ENCODE results near the gene CRELD1. TPM values are rescaled to one million over a fixed set of nuclear protein-coding genes. Genes with fewer than 3 reads are reported as not detected.

CRELD1 gene
- total and polyA plus RNA-seq, 2 of the 13 experiments (the other 11 are each of a cell fraction or from before 2014, with no cell fraction given) = 27.1 to 61.9 TPM

- TF ChIP-seq HDAC1 (CRISPR knock-in tag; IDR thresholded peaks at IDR 0.05) = 0 out of 2 replicates have a peak, but pooled peaks have one; percentile 6
- TF ChIP-seq ZNF460 (CRISPR knock-in tag; IDR thresholded peaks at IDR 0.05; ENCODE audit: borderline replicate concordance) = peak; percentile 97
- TF ChIP-seq ZMYM3 (CRISPR knock-in tag; IDR thresholded peaks at IDR 0.05) = peak; percentile 68; the same call in 1 of the 2 replicates
- TF ChIP-seq RBM39 (IDR thresholded peaks at IDR 0.05; ENCODE audit: low read depth, low read length, poor library complexity, severe bottlenecking) = no peak
- TF ChIP-seq, protein P1, sequence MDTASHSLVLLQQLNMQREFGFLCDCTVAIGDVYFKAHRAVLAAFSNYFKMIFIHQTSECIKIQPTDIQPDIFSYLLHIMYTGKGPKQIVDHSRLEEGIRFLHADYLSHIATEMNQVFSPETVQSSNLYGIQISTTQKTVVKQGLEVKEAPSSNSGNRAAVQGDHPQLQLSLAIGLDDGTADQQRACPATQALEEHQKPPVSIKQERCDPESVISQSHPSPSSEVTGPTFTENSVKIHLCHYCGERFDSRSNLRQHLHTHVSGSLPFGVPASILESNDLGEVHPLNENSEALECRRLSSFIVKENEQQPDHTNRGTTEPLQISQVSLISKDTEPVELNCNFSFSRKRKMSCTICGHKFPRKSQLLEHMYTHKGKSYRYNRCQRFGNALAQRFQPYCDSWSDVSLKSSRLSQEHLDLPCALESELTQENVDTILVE (CRISPR knock-in tag; IDR thresholded peaks at IDR 0.05) = no peak
- peak; percentile 86 for TF ChIP-seq ZNF121 (CRISPR knock-in tag; IDR thresholded peaks at IDR 0.05)
- TF ChIP-seq FOXC1 (CRISPR knock-in tag; IDR thresholded peaks at IDR 0.05; ENCODE audit: borderline replicate concordance) = no peak
- TF ChIP-seq ZNF432 (CRISPR knock-in tag; IDR thresholded peaks at IDR 0.05; ENCODE audit: borderline replicate concordance) = no peak
- TF ChIP-seq FIP1L1 (IDR thresholded peaks at IDR 0.05; ENCODE audit: borderline replicate concordance, insufficient read depth, low read depth, low read length) = no peak
- TF ChIP-seq KMT2B (CRISPR knock-in tag; IDR thresholded peaks at IDR 0.05) = no peak
- no peak for TF ChIP-seq CBX5 (CRISPR knock-in tag; IDR thresholded peaks at IDR 0.05; ENCODE audit: borderline replicate concordance)
- no peak for TF ChIP-seq NFKB2 (CRISPR knock-in tag; IDR thresholded peaks at IDR 0.05; ENCODE audit: borderline replicate concordance)
- TF ChIP-seq KLF12 (CRISPR knock-in tag; IDR thresholded peaks at IDR 0.05; ENCODE audit: borderline replicate concordance) = no peak
- 0 out of 2 replicates have a peak, but pooled peaks have one; percentile 20 for TF ChIP-seq TBX3 (IDR thresholded peaks at IDR 0.05; ENCODE audit: borderline replicate concordance)
- TF ChIP-seq ARID5B (CRISPR knock-in tag; IDR thresholded peaks at IDR 0.05) = peak; percentile 58; the same call in 1 of the 2 replicates
- TF ChIP-seq DNMT3B (CRISPR knock-in tag; conservative IDR thresholded peaks at IDR 0.05) = no peak
- no peak for TF ChIP-seq HOXD1 (CRISPR knock-in tag; IDR thresholded peaks at IDR 0.05)
- TF ChIP-seq HNF4A (CRISPR knock-in tag; IDR thresholded peaks at IDR 0.05) = peak; percentile 57; the same call in 1 of the 2 replicates
- TF ChIP-seq ZBTB21 (CRISPR knock-in tag; IDR thresholded peaks at IDR 0.05) = no peak
- no peak for TF ChIP-seq ARID2 (CRISPR knock-in tag; IDR thresholded peaks at IDR 0.05; ENCODE audit: borderline replicate concordance)
- TF ChIP-seq MIER3 (CRISPR knock-in tag; IDR thresholded peaks at IDR 0.05; ENCODE audit: borderline replicate concordance) = no peak
- no peak for TF ChIP-seq EEA1 (CRISPR knock-in tag; IDR thresholded peaks at IDR 0.05; ENCODE audit: borderline replicate concordance)
- TF ChIP-seq SOX6 (IDR thresholded peaks at IDR 0.05) = no peak
- 0 out of 2 replicates have a peak, but pooled peaks have one; percentile 10 for TF ChIP-seq SOX6 (CRISPR knock-in tag; IDR thresholded peaks at IDR 0.05)
- TF ChIP-seq ZBTB3 (CRISPR knock-in tag; IDR thresholded peaks at IDR 0.05; ENCODE audit: borderline replicate concordance, low read depth) = 0 out of 2 replicates have a peak, but pooled peaks have one; percentile 51
- TF ChIP-seq, protein P2, sequence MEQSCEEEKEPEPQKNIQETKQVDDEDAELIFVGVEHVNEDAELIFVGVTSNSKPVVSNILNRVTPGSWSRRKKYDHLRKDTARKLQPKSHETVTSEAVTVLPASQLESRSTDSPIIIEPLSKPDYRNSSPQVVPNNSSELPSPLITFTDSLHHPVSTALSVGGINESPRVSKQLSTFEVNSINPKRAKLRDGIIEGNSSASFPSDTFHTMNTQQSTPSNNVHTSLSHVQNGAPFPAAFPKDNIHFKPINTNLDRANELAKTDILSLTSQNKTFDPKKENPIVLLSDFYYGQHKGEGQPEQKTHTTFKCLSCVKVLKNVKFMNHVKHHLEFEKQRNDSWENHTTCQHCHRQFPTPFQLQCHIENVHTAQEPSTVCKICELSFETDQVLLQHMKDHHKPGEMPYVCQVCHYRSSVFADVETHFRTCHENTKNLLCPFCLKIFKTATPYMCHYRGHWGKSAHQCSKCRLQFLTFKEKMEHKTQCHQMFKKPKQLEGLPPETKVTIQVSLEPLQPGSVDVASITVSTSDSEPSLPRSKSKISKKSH (CRISPR knock-in tag; IDR thresholded peaks at IDR 0.05; ENCODE audit: borderline replicate concordance) = no peak
Observed at GRCh38 chr3:9888540-9888939, 45.1 kb upstream of the CRELD1 start (continued).
